Upper lobe of left lung (tissue), 4 donors: Measurements from ENCODE around the gene PDIA4.

Experiments
- POLR2A ChIP-seq, 4 donors: fragments of 450-650 bp; IDR thresholded peaks; one replicate each; pipeline ENCODE4 v1.5.1; 2016 to 2017; ENCODE audit warnings: antibody characterized with exemption in 4 of 4, mild to moderate bottlenecking in 2 of 4
- TF ChIP-seq, protein P1 (sequence below), 6 experiments: fragments of 450-650 bp in 4 of 6; fragments of 200-600 bp in 2 of 6; sonication (generic) in 2 of 6; IDR thresholded peaks; one replicate each; pipeline ENCODE4 v1.5.1; 2016 to 2019; ENCODE audit warnings: antibody characterized with exemption in 6 of 6

DNA sequence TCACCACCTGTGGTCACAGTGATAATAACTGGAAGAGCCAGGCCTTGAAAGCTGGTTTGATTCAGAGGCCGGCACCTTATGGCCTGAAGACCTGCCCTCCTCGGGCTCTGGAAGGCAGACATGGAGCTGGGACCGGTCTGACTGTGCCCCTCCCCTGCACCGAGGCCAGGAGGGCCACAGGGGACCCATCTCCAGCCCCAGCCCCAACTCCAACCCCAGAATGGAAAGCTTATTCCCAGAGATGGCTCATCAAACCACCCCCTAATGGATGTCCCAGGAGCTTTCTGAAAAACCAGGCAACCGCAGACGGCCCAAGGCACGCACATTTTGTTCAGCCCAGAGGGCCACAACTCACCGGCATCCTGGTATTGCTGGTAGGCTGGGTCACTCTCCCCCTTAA is 16.8 kb downstream of the PDIA4 start:
- TF ChIP-seq, protein P1, sequence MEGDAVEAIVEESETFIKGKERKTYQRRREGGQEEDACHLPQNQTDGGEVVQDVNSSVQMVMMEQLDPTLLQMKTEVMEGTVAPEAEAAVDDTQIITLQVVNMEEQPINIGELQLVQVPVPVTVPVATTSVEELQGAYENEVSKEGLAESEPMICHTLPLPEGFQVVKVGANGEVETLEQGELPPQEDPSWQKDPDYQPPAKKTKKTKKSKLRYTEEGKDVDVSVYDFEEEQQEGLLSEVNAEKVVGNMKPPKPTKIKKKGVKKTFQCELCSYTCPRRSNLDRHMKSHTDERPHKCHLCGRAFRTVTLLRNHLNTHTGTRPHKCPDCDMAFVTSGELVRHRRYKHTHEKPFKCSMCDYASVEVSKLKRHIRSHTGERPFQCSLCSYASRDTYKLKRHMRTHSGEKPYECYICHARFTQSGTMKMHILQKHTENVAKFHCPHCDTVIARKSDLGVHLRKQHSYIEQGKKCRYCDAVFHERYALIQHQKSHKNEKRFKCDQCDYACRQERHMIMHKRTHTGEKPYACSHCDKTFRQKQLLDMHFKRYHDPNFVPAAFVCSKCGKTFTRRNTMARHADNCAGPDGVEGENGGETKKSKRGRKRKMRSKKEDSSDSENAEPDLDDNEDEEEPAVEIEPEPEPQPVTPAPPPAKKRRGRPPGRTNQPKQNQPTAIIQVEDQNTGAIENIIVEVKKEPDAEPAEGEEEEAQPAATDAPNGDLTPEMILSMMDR (IDR thresholded peaks at IDR 0.05) = no peak
- no peak for TF ChIP-seq POLR2A (IDR thresholded peaks at IDR 0.05)
